GM06990 (cell line): ENCODE measurements around the gene ARHGEF18.

Experiments
- DNase-seq: peaks from one replicate; pipeline ENCODE4 v3.0.0-alpha.2; 2011; ENCODE audit not compliant: insufficient read length; ENCODE audit errors: extremely low read depth
- H3K27me3 ChIP-seq: replicated peaks from 2 replicates; pipeline ENCODE4 v1.6.0; 2011; ENCODE audit warnings: low read length; ENCODE audit not compliant: control insufficient read depth, insufficient read depth
- H3K36me3 ChIP-seq: 2 replicates; pipeline ENCODE4 v1.5.1; 2011; ENCODE audit warnings: low read length; ENCODE audit not compliant: control insufficient read depth, insufficient read depth
- H3K4me3 ChIP-seq: replicated peaks from 2 replicates; pipeline ENCODE4 v1.5.1; 2011; ENCODE audit warnings: low read depth, mild to moderate bottlenecking, control low read depth, low read length
- TF ChIP-seq, protein P1 (sequence below): IDR thresholded peaks from 2 replicates; pipeline ENCODE4 v1.5.1; 2011; ENCODE audit warnings: low read length, control low read depth, mild to moderate bottlenecking, inconsistent platforms; ENCODE audit not compliant: insufficient read depth, poor library complexity, severe bottlenecking

Gene ARHGEF18

DNA sequence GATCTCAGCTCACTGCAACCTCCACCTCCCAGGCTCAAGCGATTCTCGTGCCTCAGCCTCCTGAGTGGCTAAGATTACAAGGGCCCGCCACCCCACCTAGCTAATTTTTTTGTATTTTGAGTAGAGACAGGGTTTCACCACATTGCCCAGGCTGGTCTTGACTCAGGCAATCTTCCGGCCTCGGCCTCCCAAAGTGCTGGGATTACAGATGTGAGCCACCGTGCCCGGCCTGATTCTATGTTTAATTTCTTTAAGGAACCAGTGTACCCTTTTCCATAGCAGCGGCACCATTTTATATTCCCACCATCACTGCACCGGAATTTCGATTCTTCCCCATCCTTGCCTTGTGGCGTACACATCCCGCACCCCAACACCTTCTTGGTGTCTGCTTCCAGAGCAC is 36.8 kb upstream of the ARHGEF18 start:
- H3K27me3 ChIP-seq: no peaks in the 10 kb centered on the region
- TF ChIP-seq, protein P1, sequence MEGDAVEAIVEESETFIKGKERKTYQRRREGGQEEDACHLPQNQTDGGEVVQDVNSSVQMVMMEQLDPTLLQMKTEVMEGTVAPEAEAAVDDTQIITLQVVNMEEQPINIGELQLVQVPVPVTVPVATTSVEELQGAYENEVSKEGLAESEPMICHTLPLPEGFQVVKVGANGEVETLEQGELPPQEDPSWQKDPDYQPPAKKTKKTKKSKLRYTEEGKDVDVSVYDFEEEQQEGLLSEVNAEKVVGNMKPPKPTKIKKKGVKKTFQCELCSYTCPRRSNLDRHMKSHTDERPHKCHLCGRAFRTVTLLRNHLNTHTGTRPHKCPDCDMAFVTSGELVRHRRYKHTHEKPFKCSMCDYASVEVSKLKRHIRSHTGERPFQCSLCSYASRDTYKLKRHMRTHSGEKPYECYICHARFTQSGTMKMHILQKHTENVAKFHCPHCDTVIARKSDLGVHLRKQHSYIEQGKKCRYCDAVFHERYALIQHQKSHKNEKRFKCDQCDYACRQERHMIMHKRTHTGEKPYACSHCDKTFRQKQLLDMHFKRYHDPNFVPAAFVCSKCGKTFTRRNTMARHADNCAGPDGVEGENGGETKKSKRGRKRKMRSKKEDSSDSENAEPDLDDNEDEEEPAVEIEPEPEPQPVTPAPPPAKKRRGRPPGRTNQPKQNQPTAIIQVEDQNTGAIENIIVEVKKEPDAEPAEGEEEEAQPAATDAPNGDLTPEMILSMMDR: no peak
- DNase-seq: no peak
- no peak overlapping the region for H3K4me3 ChIP-seq
- H3K36me3 ChIP-seq: no peaks in the 10 kb centered on the region

DNA sequence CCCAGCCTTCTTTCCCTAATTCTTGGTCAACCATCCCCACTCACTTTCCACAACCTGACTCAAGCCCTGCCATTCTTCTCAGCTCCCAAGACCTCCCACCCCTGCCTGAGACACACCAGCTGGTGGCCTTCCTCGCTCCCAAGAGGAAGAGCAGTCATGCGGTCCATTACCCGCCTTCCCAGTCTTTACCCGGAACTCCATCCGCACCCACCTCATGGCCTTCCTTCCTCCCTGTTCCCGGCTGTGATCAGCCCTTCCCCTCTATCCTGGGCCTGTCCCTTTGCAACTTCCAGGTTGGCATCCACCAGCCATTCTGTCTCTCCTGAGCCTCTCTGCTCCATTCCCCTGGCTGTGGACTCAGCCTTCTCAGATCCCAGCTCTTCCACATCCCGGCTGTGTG is 35.9 kb upstream of the ARHGEF18 start:
- Histone ChIP-seq H3K4me3 (no peak overlapping the region), H3K27me3 (no peaks in the 10 kb centered on the region), H3K36me3 (no peaks in the 10 kb centered on the region)
- TF ChIP-seq, protein P1: no peak
- DNase-seq: no peak

DNA sequence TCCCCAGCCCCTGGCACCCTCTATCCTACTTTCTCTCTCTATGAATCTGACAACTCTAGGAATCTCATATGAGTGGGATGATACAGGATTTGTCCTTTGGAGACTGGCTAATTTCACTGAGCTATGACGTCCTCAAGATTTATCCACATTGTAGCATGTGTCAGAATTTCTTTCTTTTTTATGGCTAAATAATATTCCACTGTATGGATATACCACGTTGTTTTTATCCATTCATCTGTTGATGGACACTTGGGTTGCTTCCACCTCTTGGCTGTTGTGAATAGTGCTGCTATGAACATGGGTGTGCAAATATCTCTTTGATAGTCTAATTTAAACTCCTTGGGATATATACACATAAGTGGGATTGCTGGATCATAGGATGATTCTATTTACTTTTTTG is 30.6 kb upstream of the ARHGEF18 start:
- Histone ChIP-seq H3K4me3 (no peak overlapping the region), H3K36me3 (no peaks in the 10 kb centered on the region), H3K27me3 (no peaks in the 10 kb centered on the region)
- no peak for DNase-seq
- TF ChIP-seq, protein P1: no peak

DNA sequence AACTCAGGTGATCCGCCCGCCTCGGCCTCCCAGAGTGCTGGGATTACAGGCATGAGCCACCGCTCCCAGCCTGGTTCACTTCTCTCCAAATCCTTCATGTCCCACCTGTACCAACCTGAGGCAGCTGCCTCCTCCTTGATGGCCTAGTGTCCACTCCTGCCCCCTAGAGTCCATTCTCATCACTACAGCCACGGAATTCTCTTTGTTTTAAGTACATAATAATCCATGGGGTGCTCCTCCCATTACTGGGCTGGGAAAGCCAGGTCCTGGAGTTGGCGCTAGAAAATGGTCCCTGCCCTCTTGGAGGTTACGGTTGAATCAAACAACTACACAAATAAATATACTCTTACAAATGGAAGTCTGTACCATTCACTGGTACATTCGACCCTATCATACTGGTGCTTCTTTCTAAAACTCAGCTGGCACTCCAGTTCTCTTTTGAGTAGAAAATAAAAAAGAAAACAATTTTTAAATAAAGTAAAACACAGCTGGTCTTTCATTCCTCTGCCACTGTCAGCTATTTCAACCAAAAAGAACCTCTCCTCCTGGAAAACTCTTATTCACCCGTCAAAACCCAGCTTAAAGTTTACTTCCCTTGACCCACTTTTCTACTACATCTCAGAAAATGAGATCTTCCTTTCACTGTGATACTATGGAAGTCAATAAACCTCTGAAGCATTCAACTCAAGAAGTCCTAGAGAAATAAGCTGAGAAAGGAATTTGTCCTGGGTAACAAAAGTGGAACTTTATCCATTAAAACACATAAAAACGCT is 22.4 kb upstream of the ARHGEF18 start:
- TF ChIP-seq, protein P1: peak; percentile 59
- no peak overlapping the region for H3K4me3 ChIP-seq
- no peaks in the 10 kb centered on the region for H3K36me3 ChIP-seq
- no peaks in the 10 kb centered on the region for H3K27me3 ChIP-seq
- DNase-seq: no peak

DNA sequence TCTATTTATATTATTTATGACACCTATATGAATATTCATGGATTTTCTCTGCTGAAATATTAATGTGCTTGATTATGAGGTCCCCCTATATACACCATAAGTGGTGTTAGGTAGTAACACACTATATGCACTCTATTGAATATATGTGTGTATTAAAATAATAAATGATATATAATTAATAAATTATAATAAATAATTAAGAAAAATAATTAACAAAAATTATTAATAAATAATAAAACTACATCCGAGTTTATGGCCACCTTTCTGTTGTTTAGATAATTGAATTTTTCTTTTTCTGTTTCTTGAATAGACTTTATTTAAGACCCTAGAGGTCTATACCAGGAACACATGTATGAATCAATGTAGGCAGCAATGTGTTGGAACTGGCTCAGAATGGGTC is 20.9 kb upstream of the ARHGEF18 start:
- Histone ChIP-seq H3K36me3 (no peaks in the 10 kb centered on the region), H3K4me3 (no peak overlapping the region), H3K27me3 (no peaks in the 10 kb centered on the region)
- no peak for DNase-seq
- TF ChIP-seq, protein P1: no peak

DNA sequence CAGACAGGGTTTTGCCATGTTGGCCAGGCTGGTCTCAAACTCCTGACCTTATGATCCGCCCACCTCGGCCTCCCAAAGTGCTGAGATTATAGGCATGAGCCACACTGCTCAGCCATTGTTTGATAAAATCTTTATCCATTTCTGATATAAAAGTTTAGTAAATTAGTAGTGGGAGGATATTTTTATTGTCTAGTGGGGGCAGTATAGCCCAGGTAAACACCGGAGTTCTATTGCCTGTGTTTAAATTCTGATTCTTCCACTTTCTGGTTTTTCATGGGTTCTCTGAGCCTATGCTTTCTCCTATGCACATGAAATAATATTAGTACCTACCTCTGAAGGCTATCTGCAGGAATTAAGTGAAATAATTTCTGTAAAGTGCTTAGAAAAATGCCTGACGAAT is 20.1 kb upstream of the ARHGEF18 start:
- DNase-seq: no peak
- TF ChIP-seq, protein P1: peak; percentile 23
- Histone ChIP-seq H3K27me3 (no peaks in the 10 kb centered on the region), H3K4me3 (no peak overlapping the region), H3K36me3 (no peaks in the 10 kb centered on the region)
